GM19099 (cell line): ENCODE results near the gene TRNP1.
A peak's percentile ranks its signal among the peaks of the same experiment; 100 is the strongest.

Experiments
- POLR2A ChIP-seq: IDR thresholded peaks from 3 replicates; pipeline ENCODE4 v1.6.1; 2011; ENCODE audit warnings: low read depth; ENCODE audit not compliant: insufficient read length; ENCODE audit errors: extremely low read depth

The TRNP1 gene, protein sequence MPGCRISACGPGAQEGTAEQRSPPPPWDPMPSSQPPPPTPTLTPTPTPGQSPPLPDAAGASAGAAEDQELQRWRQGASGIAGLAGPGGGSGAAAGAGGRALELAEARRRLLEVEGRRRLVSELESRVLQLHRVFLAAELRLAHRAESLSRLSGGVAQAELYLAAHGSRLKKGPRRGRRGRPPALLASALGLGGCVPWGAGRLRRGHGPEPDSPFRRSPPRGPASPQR

GRCh38 chr1:26993237-26994019, at the start of gene TRNP1:
TSS of gene TRNP1 (plus strand) at chr1:26993692. CDS start at chr1:26993787, 95 bp downstream.
- TF ChIP-seq POLR2A = peak; percentile 71

- no peak for TF ChIP-seq POLR2A
These were observed 48.4 kb upstream of the TRNP1 start for GRCh38 chr1:26945138-26945537.

GRCh38 chr1:26945728-26946127, 47.8 kb upstream of the TRNP1 start:
- no peak for TF ChIP-seq POLR2A

DNA sequence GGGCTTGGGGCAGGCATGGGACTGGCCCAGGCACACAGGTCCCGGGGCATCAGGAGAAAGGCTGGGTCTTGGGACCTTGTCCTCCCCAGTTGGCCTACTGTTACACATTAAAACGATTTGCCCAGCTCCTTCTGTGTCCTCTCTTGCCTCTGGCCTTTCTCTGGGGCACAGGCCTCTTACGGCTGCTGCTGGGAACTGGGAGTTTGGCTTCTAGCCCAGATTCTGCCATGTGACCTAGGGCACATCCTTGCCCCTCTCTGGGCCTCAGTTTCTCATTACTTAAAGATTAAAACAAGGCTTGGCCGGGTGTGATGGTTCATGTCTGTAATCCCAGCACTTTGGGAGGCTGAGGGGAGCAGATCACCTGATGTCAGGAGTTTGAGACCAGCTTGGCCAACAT, 47.2 kb upstream of the TRNP1 start:
- TF ChIP-seq POLR2A = no peak

- TF ChIP-seq POLR2A = no peak
These were observed 44.1 kb upstream of the TRNP1 start for GRCh38 chr1:26949266-26949925.

GRCh38 chr1:26949926-26950319, 43.6 kb upstream of the TRNP1 start:
- TF ChIP-seq POLR2A = no peak

DNA sequence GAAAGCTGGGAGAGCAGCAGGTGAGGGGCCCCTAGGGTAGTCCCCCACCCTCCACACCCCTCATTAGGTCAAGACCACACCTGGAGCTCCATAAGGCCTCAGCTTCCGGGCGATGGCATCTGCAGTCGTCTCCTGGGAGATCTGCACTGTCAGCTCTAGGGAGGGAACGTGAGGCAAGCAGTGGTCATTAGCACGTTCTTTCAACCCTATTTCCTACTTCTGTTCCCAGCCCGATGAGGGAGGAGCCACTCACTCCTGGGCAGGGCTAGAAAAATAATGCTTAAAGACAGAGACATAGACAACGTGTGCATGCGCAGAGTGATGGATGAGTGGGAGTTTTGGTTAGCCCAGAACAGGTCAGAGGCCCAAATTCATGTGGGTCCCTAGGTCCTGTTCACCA, 42.9 kb upstream of the TRNP1 start:
- TF ChIP-seq POLR2A = no peak

DNA sequence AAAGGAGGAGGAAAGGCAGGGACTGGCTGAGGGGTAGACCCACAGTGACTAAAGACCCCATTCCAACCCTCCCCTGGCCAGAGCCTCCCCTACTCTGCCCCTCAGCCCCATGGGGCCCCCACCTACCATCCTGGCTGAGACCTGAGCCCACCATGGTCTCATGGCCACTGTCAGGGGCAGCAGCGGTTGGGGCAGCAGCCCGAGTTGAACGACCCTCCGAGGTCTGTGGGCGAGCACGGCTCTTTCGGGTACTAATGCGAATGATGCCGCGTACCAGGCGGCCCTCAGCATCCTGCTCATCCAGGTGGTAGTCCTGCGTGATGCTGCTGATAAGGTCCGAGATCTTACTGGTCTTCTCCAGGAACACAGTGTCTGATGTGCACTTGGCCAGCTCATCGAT, 42.3 kb upstream of the TRNP1 start:
- TF ChIP-seq POLR2A = no peak

GRCh38 chr1:26951821-26952497, 41.5 kb upstream of the TRNP1 start:
- TF ChIP-seq POLR2A = no peak

- TF ChIP-seq POLR2A = no peak
These were observed 40.1 kb upstream of the TRNP1 start for GRCh38 chr1:26953374-26953773.

DNA sequence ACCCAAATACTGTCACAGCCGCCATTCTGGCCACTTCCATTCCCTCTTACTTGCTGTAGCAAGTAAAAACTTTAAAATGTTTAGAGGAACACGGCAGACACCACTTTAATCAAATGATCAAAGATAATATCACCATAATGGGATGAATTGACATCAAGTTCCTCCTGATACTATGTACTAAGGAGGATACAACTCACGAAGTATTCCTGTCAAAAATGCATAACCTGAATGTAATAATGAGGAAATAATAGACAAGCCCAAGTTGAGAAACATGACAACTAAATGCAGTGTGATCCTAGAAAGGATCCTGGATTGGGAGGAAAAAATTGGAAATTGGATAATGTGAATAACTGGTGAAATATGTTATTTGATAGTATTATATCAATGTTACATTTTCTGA, 37.2 kb upstream of the TRNP1 start:
- TF ChIP-seq POLR2A = no peak

- no peak for TF ChIP-seq POLR2A
These were observed 36.2 kb upstream of the TRNP1 start for GRCh38 chr1:26957306-26957705.

- no peak for TF ChIP-seq POLR2A
These were observed 34.2 kb upstream of the TRNP1 start for GRCh38 chr1:26959270-26959669.

- TF ChIP-seq POLR2A = no peak
These were observed 33.5 kb upstream of the TRNP1 start, which contains the start of gene KDF1 for GRCh38 chr1:26959722-26960624. TSS of gene KDF1 (minus strand) at chr1:26960468. CDS start at chr1:26952380, 8,088 bp downstream.
